Embryonic facial prominence (tissue), 1 donor: Measurements from ENCODE around the gene MEF2D.

Experiments used
- DNase-seq: peaks from one replicate; pipeline ENCODE4 v3.0.0-alpha.2; 2016; ENCODE audit errors: extremely low spot score

MEF2D gene

GRCh38 chr1:156524481-156524869, 23.9 kb upstream of the MEF2D start:
- DNase-seq, result no peak

- no peak for DNase-seq
These were observed 23.4 kb upstream of the MEF2D start for GRCh38 chr1:156523801-156524480.

GRCh38 chr1:156522443-156522970, 21.9 kb upstream of the MEF2D start:
- no peak for DNase-seq

- DNase-seq, result no peak
These were observed 17.2 kb upstream of the MEF2D start for GRCh38 chr1:156517748-156518147.

GRCh38 chr1:156516821-156517220, 16.2 kb upstream of the MEF2D start:
- no peak for DNase-seq

- no peak for DNase-seq
These were observed 15.4 kb upstream of the MEF2D start for GRCh38 chr1:156515956-156516355.

- DNase-seq, result no peak
These were observed 12.6 kb upstream of the MEF2D start for GRCh38 chr1:156513185-156513584.

- DNase-seq, result no peak
These were observed 11.1 kb upstream of the MEF2D start for GRCh38 chr1:156511644-156512043.

GRCh38 chr1:156510709-156511108, 10.1 kb upstream of the MEF2D start:
- no peak for DNase-seq

GRCh38 chr1:156509424-156510034, 9.0 kb upstream of the MEF2D start:
- DNase-seq, result no peak

GRCh38 chr1:156508955-156509234, 8.3 kb upstream of the MEF2D start:
- no peak for DNase-seq

GRCh38 chr1:156508205-156508954, 7.8 kb upstream of the MEF2D start:
- no peak for DNase-seq

GRCh38 chr1:156506450-156506849, 5.9 kb upstream of the MEF2D start:
- DNase-seq, result no peak

GRCh38 chr1:156505679-156506298, 5.2 kb upstream of the MEF2D start:
- no peak for DNase-seq

GRCh38 chr1:156504821-156505678, 4.5 kb upstream of the MEF2D start:
- DNase-seq, result peak; percentile 95

GRCh38 chr1:156504438-156504813, 3.9 kb upstream of the MEF2D start:
- no peak for DNase-seq

GRCh38 chr1:156503698-156504437, 3.3 kb upstream of the MEF2D start:
- DNase-seq, result no peak

GRCh38 chr1:156502894-156503697, 2.5 kb upstream of the MEF2D start:
- peak; percentile 51 for DNase-seq

GRCh38 chr1:156502391-156502893, 1.9 kb upstream of the MEF2D start:
- no peak for DNase-seq
